CD4-positive, alpha-beta T cell treated with Interleukin-6 for 4 hours (primary cell): ENCODE measurements around the gene TTPAL.

Experiments
- DNase-seq: peaks from one replicate; pipeline ENCODE4 v3.0.0-alpha.2; 2020; ENCODE audit warnings: mixed read lengths

Gene TTPAL

DNA sequence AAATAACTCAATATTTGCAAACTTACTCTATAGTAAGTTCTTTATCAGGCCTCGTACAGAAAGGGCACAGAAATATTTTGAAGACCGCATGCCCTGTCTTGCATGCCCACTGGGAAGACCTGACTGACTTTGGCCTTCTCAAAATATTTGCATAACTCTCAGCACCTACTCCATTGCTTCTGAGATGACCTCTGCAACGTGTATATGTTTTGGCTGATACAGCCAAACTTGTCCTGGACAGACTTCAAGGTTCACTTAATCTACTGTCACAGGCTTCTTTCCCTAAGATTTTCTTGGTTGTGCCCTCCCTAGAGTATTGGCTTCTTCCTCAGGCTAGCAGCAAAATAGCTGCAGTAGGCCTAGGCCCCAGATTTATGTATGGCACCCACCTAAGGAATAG is 67.7 kb downstream of the TTPAL start:
- no peak for DNase-seq
